Measurements from ENCODE around the gene DNAJB5.
A peak's percentile ranks its signal among the peaks of the same experiment; 100 is the strongest.

DNAJB5 gene

GRCh38 chr9:34983209-34983608 is 6.3 kb upstream of the DNAJB5 start:
- no peak overlapping the region for H3K27ac ChIP-seq (ENCODE audit: low read depth, low read length)
- no peaks in the 10 kb centered on the region for H3K36me3 ChIP-seq (ENCODE audit: control insufficient read depth in 5 of 5, insufficient read depth in 5 of 5, low read length in 5 of 5)
- H3K9me3 ChIP-seq (ENCODE audit: control insufficient read depth in 5 of 5, low read length in 5 of 5): no peaks in the 10 kb centered on the region
- H3K27me3 ChIP-seq (ENCODE audit: control insufficient read depth in 5 of 5, insufficient read depth in 4 of 5, low read length in 5 of 5): no peaks in the 10 kb centered on the region
- peaks cover 0 to 28% (median 2%) of the 10 kb centered on the region in 5 donors for H3K4me1 ChIP-seq (ENCODE audit: control insufficient read depth in 5 of 5, insufficient read depth in 5 of 5, low read length in 5 of 5)
- H3K9ac ChIP-seq (ENCODE audit: low read length in 5 of 5): no peak overlapping the region
- no peak overlapping the region for H3K4me3 ChIP-seq (ENCODE audit: low read depth in 1 of 5, low read length in 5 of 5)

- Histone ChIP-seq H3K4me1 (ENCODE audit: control insufficient read depth in 5 of 5, insufficient read depth in 5 of 5, low read length in 5 of 5) (peaks cover 2 to 36% (median 7%) of the 10 kb centered on the region in 5 donors), H3K4me3 (ENCODE audit: low read depth in 1 of 5, low read length in 5 of 5) (no peak overlapping the region), H3K27me3 (ENCODE audit: control insufficient read depth in 5 of 5, insufficient read depth in 4 of 5, low read length in 5 of 5) (no peaks in the 10 kb centered on the region), H3K27ac (ENCODE audit: low read depth, low read length) (no peak overlapping the region), H3K36me3 (ENCODE audit: control insufficient read depth in 5 of 5, insufficient read depth in 5 of 5, low read length in 5 of 5) (no peaks in the 10 kb centered on the region), H3K9me3 (ENCODE audit: control insufficient read depth in 5 of 5, low read length in 5 of 5) (no peaks in the 10 kb centered on the region), H3K9ac (ENCODE audit: low read length in 5 of 5) (no peak overlapping the region)
Measured at GRCh38 chr9:34984049-34984448, 5.5 kb upstream of the DNAJB5 start.

- no peak overlapping the region for H3K4me3 ChIP-seq (ENCODE audit: low read depth in 1 of 5, low read length in 5 of 5)
- no peaks in the 10 kb centered on the region for H3K36me3 ChIP-seq (ENCODE audit: control insufficient read depth in 5 of 5, insufficient read depth in 5 of 5, low read length in 5 of 5)
- H3K9ac ChIP-seq (ENCODE audit: low read length in 5 of 5): no peak overlapping the region
- no peak overlapping the region for H3K27ac ChIP-seq (ENCODE audit: low read depth, low read length)
- H3K9me3 ChIP-seq (ENCODE audit: control insufficient read depth in 5 of 5, low read length in 5 of 5): no peaks in the 10 kb centered on the region
- no peaks in the 10 kb centered on the region for H3K27me3 ChIP-seq (ENCODE audit: control insufficient read depth in 5 of 5, insufficient read depth in 4 of 5, low read length in 5 of 5)
- peaks cover 2 to 41% (median 12%) of the 10 kb centered on the region in 5 donors for H3K4me1 ChIP-seq (ENCODE audit: control insufficient read depth in 5 of 5, insufficient read depth in 5 of 5, low read length in 5 of 5)
Measured at GRCh38 chr9:34985311-34985899, 4.1 kb upstream of the DNAJB5 start.

- H3K4me1 ChIP-seq (ENCODE audit: control insufficient read depth in 5 of 5, insufficient read depth in 5 of 5, low read length in 5 of 5): peaks cover 2 to 47% (median 22%) of the 10 kb centered on the region in 5 donors
- H3K27me3 ChIP-seq (ENCODE audit: control insufficient read depth in 5 of 5, insufficient read depth in 4 of 5, low read length in 5 of 5): no peaks in the 10 kb centered on the region
- no peaks in the 10 kb centered on the region for H3K9me3 ChIP-seq (ENCODE audit: control insufficient read depth in 5 of 5, low read length in 5 of 5)
- H3K9ac ChIP-seq (ENCODE audit: low read length in 5 of 5): peak overlapping the region in 1 of 5 donors; percentile 17
- H3K36me3 ChIP-seq (ENCODE audit: control insufficient read depth in 5 of 5, insufficient read depth in 5 of 5, low read length in 5 of 5): no peaks in the 10 kb centered on the region
- H3K4me3 ChIP-seq (ENCODE audit: low read depth in 1 of 5, low read length in 5 of 5): no peak overlapping the region
- no peak overlapping the region for H3K27ac ChIP-seq (ENCODE audit: low read depth, low read length)
Measured at GRCh38 chr9:34986540-34987047, 3.0 kb upstream of the DNAJB5 start.

- Histone ChIP-seq H3K9ac (ENCODE audit: low read length in 5 of 5) (no peak overlapping the region), H3K27me3 (ENCODE audit: control insufficient read depth in 5 of 5, insufficient read depth in 4 of 5, low read length in 5 of 5) (no peaks in the 10 kb centered on the region), H3K27ac (ENCODE audit: low read depth, low read length) (no peak overlapping the region), H3K9me3 (ENCODE audit: control insufficient read depth in 5 of 5, low read length in 5 of 5) (no peaks in the 10 kb centered on the region), H3K4me3 (ENCODE audit: low read depth in 1 of 5, low read length in 5 of 5) (no peak overlapping the region), H3K36me3 (ENCODE audit: control insufficient read depth in 5 of 5, insufficient read depth in 5 of 5, low read length in 5 of 5) (no peaks in the 10 kb centered on the region), H3K4me1 (ENCODE audit: control insufficient read depth in 5 of 5, insufficient read depth in 5 of 5, low read length in 5 of 5) (peaks cover 2 to 50% (median 28%) of the 10 kb centered on the region in 5 donors)
Measured at GRCh38 chr9:34987160-34987901, 2.2 kb upstream of the DNAJB5 start.

GRCh38 chr9:34988218-34989002 is 1.1 kb upstream of the DNAJB5 start:
- peak overlapping the region; percentile 68 to 84 (median 80) for H3K9ac ChIP-seq (ENCODE audit: low read length in 5 of 5)
- H3K4me3 ChIP-seq (ENCODE audit: low read depth in 1 of 5, low read length in 5 of 5): peak overlapping the region; percentile 85 to 97 (median 89)

GRCh38 chr9:34989946-34990635 is 546 bp downstream of the DNAJB5 start:
- Histone ChIP-seq H3K9me3 (ENCODE audit: control insufficient read depth in 5 of 5, low read length in 5 of 5) (no peaks in the 10 kb centered on the region), H3K9ac (ENCODE audit: low read length in 5 of 5) (peak overlapping the region in 4 of 5 donors; percentile 68 to 86 (median 76)), H3K4me3 (ENCODE audit: low read depth in 1 of 5, low read length in 5 of 5) (peak overlapping the region; percentile 63 to 90 (median 85)), H3K27me3 (ENCODE audit: control insufficient read depth in 5 of 5, insufficient read depth in 4 of 5, low read length in 5 of 5) (no peaks in the 10 kb centered on the region), H3K27ac (ENCODE audit: low read depth, low read length) (peak overlapping the region; percentile 79), H3K4me1 (ENCODE audit: control insufficient read depth in 5 of 5, insufficient read depth in 5 of 5, low read length in 5 of 5) (peaks cover 17 to 66% (median 54%) of the 10 kb centered on the region in 5 donors), H3K36me3 (ENCODE audit: control insufficient read depth in 5 of 5, insufficient read depth in 5 of 5, low read length in 5 of 5) (no peaks in the 10 kb centered on the region)

More at GRCh38 chr9:34988218-34989002, 1.1 kb upstream of the DNAJB5 start:
- no peaks in the 10 kb centered on the region for H3K9me3 ChIP-seq (ENCODE audit: control insufficient read depth in 5 of 5, low read length in 5 of 5)
- peak overlapping the region; percentile 74 for H3K27ac ChIP-seq (ENCODE audit: low read depth, low read length)
- H3K36me3 ChIP-seq (ENCODE audit: control insufficient read depth in 5 of 5, insufficient read depth in 5 of 5, low read length in 5 of 5): no peaks in the 10 kb centered on the region
- peaks cover 8 to 50% (median 38%) of the 10 kb centered on the region in 5 donors for H3K4me1 ChIP-seq (ENCODE audit: control insufficient read depth in 5 of 5, insufficient read depth in 5 of 5, low read length in 5 of 5)
- no peaks in the 10 kb centered on the region for H3K27me3 ChIP-seq (ENCODE audit: control insufficient read depth in 5 of 5, insufficient read depth in 4 of 5, low read length in 5 of 5)

GRCh38 chr9:34990908-34991606 is 1.5 kb downstream of the DNAJB5 start:
- no peak overlapping the region for H3K9ac ChIP-seq (ENCODE audit: low read length in 5 of 5)
- no peak overlapping the region for H3K27ac ChIP-seq (ENCODE audit: low read depth, low read length)
- no peaks in the 10 kb centered on the region for H3K36me3 ChIP-seq (ENCODE audit: control insufficient read depth in 5 of 5, insufficient read depth in 5 of 5, low read length in 5 of 5)
- H3K4me3 ChIP-seq (ENCODE audit: low read depth in 1 of 5, low read length in 5 of 5): peak overlapping the region in 1 of 5 donors; percentile 85
- no peaks in the 10 kb centered on the region for H3K27me3 ChIP-seq (ENCODE audit: control insufficient read depth in 5 of 5, insufficient read depth in 4 of 5, low read length in 5 of 5)
- peaks cover 21 to 73% (median 60%) of the 10 kb centered on the region in 5 donors for H3K4me1 ChIP-seq (ENCODE audit: control insufficient read depth in 5 of 5, insufficient read depth in 5 of 5, low read length in 5 of 5)
- no peaks in the 10 kb centered on the region for H3K9me3 ChIP-seq (ENCODE audit: control insufficient read depth in 5 of 5, low read length in 5 of 5)

Data from subcutaneous abdominal adipose tissue (tissue), 5 donors.